HG02970 (cell line): ENCODE results near the gene CLIP2.
"Not testable (repeated sequence)": the region's sequence is repeated elsewhere in the genome, so short reads cannot be mapped to it uniquely, and the experiment has no call there.

Source experiments
- ATAC-seq: cut with Tn5 transposase; IDR thresholded peaks from one replicate; pipeline ENCODE4 v1.9.1; 2021; ENCODE audit warnings: mild to moderate bottlenecking, moderate library complexity, moderate number of reproducible peaks; ENCODE audit not compliant: unreplicated experiment, low FRiP score

CLIP2 gene

DNA sequence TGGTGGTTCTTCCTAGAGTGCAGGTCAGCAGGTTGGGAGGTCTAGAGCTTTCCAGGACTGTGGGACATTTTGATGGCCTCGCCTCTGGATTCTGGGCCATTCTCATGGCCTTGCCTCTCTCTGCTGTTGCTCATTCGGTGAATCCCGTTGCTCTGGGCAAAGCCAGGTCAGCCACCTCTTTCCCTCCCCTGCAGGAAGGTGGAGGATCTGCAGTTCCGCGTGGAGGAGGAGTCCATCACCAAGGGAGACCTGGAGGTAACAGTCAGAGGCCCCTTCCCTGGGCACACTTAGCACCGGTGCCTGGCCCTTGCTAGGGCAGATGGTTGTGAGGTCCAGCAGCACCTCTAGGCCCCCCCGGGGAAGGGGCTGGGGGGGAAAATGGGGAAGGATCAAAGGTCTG, 74.9 kb downstream of the CLIP2 start:
- ATAC-seq, result no peak

DNA sequence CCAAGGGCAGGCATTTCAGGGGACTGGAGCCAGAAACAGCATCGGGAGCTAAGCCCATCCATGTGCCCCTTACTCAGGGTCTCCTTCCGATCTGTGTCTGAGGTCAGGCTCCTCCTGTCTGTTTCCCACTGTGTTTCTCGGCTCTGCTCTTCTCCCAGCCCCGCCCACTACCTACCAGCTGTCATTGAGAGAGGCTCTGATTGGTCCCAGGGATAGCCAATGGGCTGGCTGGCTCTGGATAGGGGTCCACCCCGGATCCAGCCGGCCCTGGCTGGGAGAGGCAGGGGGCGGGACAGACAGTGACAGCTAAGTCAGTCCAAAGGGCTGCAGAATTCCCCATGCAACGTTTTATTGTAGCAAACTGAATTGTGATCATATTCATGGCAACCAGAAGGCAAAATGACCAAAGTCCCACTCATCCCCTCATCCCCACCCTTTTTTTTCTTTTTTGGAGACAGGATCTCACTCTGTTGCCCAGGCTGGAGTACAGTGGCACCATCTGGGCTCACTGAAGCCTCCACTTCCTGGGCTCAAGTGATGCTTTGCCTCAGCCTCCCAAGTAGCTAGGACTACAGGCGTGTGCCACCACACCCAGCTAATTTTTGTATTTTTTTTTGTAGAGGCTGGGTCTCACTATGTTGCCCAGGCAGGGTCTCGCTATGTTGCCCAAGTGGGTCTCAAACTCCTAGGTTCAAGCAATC, 76.3 kb downstream of the CLIP2 start:
- ATAC-seq, result no peak

DNA sequence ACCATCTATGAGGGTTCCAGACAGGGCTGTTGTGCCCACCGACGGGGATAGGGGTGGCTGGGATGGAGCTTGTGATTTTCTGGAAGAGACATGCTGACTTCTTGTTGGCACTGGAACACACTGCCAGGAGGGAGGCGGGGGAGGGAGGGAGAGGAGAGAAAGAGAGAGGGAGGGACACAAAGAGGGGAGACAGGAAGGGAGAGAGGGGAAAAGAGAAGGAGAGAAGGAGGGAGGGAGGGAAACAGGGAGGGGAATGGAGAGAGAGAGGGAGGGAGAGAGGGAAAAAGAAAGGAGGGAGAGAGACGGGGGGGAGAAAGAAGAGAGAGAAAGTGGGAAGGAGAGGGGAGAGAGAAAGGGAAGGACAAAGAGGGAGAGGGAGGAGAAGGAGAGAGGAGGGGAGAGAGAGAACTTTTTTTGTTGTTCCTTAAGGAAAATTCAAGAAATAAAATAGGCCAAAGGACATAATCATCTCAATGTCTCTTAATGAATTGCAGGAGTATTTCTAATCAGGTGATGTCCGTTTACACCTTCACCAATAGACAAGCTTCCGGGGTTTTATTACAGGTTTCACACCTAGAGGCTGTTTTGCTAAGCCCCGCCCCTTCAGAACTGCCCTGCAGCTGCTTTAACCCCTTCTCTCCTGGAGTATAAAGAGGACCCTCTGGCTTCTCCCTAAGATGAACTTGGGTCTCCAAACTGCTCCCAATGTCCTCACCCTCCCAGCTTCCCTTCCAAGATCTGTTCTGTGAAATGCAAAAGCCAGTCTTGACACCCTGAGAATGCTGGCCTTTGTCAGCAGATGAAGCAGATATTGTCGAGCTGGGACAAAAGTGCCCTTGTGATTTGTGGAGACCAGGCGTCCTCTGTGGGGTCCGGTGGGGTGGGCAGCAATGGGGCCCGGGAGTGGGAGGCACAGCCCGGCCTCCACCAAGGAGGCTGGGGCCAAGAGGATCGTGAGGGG, 82.5 kb downstream of the CLIP2 start:
- ATAC-seq, result no peak

DNA sequence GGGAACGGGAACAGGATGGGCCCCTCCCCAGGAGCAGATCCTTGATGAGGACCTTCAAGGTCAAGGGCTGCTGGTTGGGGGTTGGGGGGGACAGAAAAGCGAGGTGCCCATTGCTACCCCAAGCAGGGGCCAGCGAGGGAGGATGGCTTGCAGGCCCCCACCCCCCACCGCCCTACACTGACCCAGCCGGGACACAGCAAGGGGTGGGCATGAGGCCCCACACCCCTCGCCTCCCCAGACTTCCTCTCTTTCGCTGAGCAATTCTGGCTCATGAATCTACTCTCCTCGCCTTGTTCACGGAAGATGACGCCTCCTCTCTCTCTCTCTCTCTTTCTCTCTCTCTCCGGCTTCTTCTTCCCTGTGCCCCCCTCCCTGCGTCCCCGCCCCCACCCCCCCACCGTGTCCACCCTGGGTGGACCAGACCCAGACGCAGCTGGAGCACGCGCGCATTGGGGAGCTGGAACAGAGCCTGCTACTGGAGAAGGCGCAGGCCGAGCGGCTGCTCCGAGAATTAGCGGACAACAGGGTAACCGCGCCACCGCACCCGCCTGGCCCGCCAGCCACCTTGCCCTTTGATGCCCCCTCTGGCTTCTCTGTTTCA, 83.4 kb downstream of the CLIP2 start:
- no peak for ATAC-seq

- no peak for ATAC-seq
These were observed 84.3 kb downstream of the CLIP2 start for GRCh38 chr7:74373536-74373935.

- ATAC-seq, result no peak
These were observed 86.6 kb downstream of the CLIP2 start for GRCh38 chr7:74375726-74376220.

DNA sequence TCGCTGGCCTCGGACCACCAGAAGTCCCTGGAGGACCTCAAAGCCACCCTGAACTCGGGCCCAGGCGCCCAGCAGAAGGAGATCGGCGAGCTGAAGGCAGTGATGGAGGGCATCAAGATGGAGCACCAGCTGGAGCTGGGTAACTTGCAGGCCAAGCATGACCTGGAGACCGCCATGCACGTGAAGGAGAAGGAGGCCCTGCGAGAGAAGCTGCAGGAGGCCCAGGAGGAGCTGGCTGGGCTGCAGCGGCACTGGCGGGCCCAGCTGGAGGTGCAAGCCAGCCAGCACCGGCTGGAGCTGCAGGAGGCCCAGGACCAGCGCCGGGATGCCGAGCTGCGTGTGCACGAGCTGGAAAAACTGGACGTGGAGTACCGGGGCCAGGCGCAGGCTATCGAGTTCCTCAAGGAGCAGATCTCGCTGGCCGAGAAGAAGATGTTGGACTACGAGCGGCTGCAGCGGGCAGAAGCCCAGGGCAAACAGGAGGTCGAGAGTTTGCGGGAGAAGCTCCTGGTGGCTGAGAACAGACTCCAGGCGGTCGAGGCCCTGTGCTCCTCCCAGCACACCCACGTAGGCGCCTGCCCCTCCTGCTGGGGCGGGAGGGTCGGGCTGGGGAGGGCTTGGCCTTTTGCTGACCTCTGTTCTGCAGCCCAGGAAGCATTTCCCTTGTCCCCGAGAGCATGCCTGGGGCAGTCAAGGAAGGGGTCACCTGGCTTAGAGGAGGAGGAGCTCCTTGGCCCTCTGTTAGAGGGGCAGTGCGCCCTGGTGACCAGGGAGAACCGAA, 87.2 kb downstream of the CLIP2 start:
- no peak for ATAC-seq

DNA sequence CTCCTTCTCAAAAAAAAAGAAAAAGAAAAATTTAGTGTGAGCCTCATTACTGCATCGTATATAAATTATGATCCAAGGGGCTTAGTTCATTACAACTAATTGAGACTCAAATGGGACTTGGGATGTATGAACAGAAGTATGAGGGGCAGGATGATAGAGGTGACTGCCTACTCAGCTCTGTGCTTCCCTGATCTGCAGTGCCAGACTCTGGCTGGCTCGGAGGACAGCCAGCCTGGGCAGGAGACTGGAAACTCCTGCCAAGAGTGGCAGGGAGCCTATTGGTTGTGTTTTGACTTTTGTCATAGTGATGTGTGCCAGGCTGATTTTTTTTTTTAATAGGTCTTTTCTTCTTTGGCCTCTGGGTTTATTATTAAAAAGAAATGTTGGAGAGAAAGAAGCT, 90.7 kb downstream of the CLIP2 start:
- no peak for ATAC-seq

GRCh38 chr7:74380720-74381119, 91.5 kb downstream of the CLIP2 start:
- ATAC-seq, result no peak

GRCh38 chr7:74384086-74384485, 94.9 kb downstream of the CLIP2 start:
- not testable (repeated sequence) for ATAC-seq

GRCh38 chr7:74384854-74385253, 95.6 kb downstream of the CLIP2 start:
- not testable (repeated sequence) for ATAC-seq

DNA sequence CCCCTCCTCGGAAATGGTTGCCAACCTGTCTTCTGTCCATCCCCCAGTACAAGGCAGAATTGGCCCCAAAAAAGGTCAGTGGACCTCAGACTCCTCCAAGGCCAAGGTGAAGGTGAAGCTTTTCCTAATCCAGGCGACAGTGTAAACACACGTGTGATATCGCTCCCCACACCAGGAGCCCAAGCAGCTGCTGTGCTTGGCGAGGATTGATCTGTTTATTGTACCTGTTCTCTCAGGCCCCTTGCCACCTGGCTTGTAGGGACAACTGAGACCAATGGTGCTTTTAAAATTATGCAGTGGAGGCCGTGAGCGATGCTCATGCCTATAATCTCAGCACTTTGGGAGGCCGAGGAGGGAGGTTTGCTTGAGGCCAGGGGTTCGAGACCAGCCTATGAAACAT, 98.4 kb downstream of the CLIP2 start:
- ATAC-seq, result no peak

- no peak for ATAC-seq
These were observed 99.7 kb downstream of the CLIP2 start for GRCh38 chr7:74388880-74389415.

DNA sequence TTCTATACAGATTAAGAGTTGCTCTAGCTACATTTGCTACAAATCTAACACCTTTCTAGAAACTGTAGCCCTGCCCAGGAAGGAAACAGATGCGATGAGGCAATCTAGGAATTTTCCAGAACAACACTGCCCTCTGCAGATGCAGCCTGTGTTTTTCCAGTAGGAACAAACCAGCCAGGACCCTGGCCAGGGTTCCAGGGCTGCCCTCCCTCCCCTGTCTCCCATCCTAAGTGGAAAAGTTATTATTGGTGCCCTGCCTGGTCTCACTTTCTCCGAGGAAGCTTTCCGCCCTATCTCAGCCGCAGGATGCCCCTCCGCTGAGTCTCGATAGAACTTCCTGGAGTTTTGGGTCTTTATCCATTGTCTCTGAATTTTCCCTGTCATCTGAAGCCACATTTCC, 104.5 kb downstream of the CLIP2 start:
- ATAC-seq, result not testable (repeated sequence)

DNA sequence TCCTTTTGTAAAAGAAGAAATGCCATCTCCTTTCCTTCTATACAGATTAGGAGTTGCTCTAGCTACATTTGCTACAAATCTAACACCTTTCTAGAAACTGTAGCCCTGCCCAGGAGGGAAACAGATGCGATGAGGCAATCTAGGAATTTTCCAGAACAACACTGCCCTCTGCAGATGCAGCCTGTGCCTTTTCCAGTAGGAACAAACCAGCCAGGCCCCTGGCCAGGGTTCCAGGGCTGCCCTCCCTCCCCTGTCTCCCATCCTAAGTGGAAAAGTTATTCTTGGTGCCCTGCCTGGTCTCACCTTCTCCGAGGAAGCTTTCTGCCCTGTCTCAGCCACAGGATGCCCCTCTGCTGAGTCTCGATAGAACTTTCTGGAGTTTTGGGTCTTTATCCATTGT, 105.4 kb downstream of the CLIP2 start:
- ATAC-seq, result not testable (repeated sequence)

DNA sequence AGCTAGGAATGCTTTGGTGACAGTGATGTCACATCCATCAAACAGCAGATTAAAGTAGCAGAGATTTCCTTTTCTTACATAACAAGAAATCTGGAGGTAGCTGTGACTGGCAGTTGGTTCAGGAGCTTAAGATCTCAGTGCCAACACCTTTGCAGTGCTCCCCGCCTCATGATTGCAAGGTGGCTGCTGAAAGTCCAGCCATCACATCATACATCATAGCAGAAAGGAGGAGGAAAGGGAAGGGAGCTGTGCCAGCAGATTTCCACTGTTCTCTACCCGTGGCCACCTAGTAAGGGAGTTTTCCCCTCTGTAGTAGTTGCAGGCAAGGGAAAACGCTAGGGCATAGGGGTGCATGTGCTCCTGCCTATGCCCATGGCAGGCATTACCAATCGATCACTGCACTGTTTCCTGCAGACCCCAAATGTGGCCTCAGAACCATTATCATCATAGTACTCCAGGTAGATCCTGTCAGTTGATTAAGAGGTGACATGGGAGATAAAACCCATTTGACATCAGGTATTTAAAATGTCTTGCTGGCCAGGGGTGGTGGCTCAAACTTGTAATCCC, 106.6 kb downstream of the CLIP2 start:
- no peak for ATAC-seq

- no peak for ATAC-seq
These were observed 107.8 kb downstream of the CLIP2 start for GRCh38 chr7:74396993-74397392.

DNA sequence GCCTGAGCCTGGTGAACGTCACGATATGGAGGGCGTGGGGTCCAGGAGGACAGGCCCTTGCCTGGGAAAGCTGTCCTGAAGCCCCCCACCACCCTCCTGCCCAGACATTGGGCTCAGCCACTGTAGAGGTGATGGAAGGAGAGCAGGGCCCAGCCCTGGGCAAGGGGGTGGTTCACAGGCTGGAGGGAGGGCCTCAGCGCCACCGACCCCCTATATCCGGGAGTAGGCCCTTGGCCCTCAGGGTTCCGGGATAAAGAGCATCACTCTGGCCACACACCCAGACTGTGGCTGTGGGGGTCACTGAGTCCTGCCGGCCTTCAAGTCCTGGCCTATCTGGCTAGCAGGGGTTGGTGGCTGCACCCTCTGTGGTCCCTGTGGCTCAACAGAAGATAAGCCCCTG, 109.2 kb downstream of the CLIP2 start:
- no peak for ATAC-seq

DNA sequence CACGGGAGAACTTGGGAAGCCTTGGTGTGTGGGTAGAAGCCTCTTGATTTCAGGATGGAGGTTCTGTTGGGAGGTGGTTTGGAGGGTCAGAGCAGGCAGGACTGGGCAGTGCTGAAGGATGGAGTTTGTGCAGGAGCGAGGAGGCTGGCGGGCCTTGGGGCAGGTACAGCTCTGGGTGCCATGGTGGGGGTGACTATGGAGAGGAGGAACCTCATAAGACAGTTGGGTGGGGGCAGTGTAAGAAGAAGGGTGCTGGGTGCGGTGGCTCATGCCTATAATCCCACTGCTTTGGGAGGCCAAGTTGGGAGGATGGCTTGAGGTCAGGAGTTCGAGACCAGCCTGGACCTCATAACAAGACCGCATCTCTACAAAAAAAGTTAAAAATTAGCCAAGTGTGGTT, 109.8 kb downstream of the CLIP2 start:
- ATAC-seq, result no peak
